Measurements from ENCODE around the gene SH3GL3. TPM values are rescaled to one million over a fixed set of nuclear protein-coding genes. Genes with fewer than 3 reads are reported as not detected.

SH3GL3 gene
- total and polyA plus RNA-seq, 2 of the 4 experiments (the other 2 are of a cell fraction), result not detected

DNA sequence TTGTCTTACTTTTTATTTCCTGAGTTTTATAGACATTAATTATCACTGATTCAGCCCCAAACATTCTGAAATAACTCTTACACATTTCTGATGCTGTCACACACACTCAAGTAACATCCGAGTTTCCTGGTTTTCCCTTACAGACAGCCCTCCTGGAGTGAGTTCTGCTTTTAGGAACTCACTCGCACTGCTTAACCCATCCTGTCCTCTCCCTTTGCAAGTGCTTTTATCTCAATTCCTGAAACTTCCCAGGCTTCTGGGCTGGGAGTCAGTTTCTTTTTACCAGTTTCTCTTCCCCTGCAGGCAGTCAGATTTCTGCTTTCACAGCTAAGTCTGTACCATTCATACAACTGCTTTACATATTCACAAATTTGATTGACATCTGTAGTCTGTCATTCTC lies 15.6 kb upstream of the SH3GL3 start:
- Histone ChIP-seq H3K79me1 (ENCODE audit: low read depth in 1 of 2, low read length in 2 of 2) (no peaks in the 10 kb centered on the region), H2AK5ac (ENCODE audit: low read depth, low read length) (no peak overlapping the region), H4K8ac (ENCODE audit: low read depth in 2 of 2, low read length in 2 of 2) (no peak overlapping the region), H3K27me3 (ENCODE audit: control insufficient read depth, insufficient read depth, low read length) (no peaks in the 10 kb centered on the region; the same call in 1 of the 2 replicates), H3K4me3 (ENCODE audit: insufficient read depth, low read depth, low read length) (no peak overlapping the region), H4K91ac (ENCODE audit: insufficient read depth, low read depth, low read length) (no peak overlapping the region), H3K18ac (ENCODE audit: low read depth, low read length) (no peak overlapping the region), H3K4ac (ENCODE audit: low read depth, low read length) (no peak overlapping the region), H2BK120ac (ENCODE audit: low read depth, low read length) (no peak overlapping the region), H3K9me3 (ENCODE audit: control insufficient read depth, insufficient read depth, low read length) (no peaks in the 10 kb centered on the region), H3K23ac (ENCODE audit: low read depth, low read length) (no peak overlapping the region), H3K27ac (ENCODE audit: insufficient read depth, low read length) (no peak overlapping the region), H3K9ac (ENCODE audit: low read depth, low read length) (no peak overlapping the region), H3K4me1 (ENCODE audit: control insufficient read depth, insufficient read depth, low read length) (no peaks in the 10 kb centered on the region), H2AK9ac (replicated peaks; ENCODE audit: low read depth, low read length, poor library complexity) (no peak overlapping the region), H3K14ac (replicated peaks; ENCODE audit: low read depth, low read length) (no peak overlapping the region), H3K36me3 (ENCODE audit: control insufficient read depth, insufficient read depth, low read length) (no peaks in the 10 kb centered on the region), H2BK20ac (ENCODE audit: low read depth, low read length) (no peak overlapping the region), H2BK15ac (ENCODE audit: low read depth, low read length) (no peak overlapping the region), H3K9me1 (ENCODE audit: insufficient read depth, low read length) (no peaks in the 10 kb centered on the region), H4K5ac (ENCODE audit: low read depth, low read length) (no peak overlapping the region), H2AFZ (replicated peaks; ENCODE audit: low read length, poor library complexity) (no peak overlapping the region), H4K20me1 (ENCODE audit: insufficient read depth, low read length) (no peaks in the 10 kb centered on the region), H2BK5ac (ENCODE audit: low read depth, low read length, poor library complexity, severe bottlenecking) (no peak overlapping the region), H3K56ac (ENCODE audit: extremely low read depth, insufficient read depth, low read length) (no peak overlapping the region), H3K4me2 (ENCODE audit: low read depth, low read length) (no peak overlapping the region)
- dilution Hi-C loops (cut with HindIII; ENCODE audit: low sequenced_read_pairs, unreplicated experiment), result no loop called here
- WGBS, 2 experiments (ENCODE audit: extremely low coverage in 2 of 2, insufficient read length in 1 of 2), result 40% methylated on average over 1 of the region's 2 CpGs; no CpG with 5 or more reads in 1 of the 2 experiments
- ChIA-PET CTCF (no interaction called here), POLR2A (ENCODE audit: unreplicated experiment) (no interaction called here)
- intact Hi-C loops (cut with micrococcal nuclease), result no loop called here
- TF ChIP-seq FOS (IDR thresholded peaks at IDR 0.05; ENCODE audit: low read depth, low read length), result no peak
- no peak for TF ChIP-seq RFX5 (IDR thresholded peaks at IDR 0.05; ENCODE audit: low read depth, low read length)
- TF ChIP-seq MAZ (IDR thresholded peaks at IDR 0.05; ENCODE audit: borderline replicate concordance, low read depth, low read length), result no peak
- TF ChIP-seq BHLHE40 (IDR thresholded peaks at IDR 0.05; ENCODE audit: low read depth, low read length), result no peak
- no peak for TF ChIP-seq RCOR1 (IDR thresholded peaks at IDR 0.05; ENCODE audit: insufficient replicate concordance, low read length)
- TF ChIP-seq RAD21 (IDR thresholded peaks at IDR 0.05; ENCODE audit: low read length), result no peak
- TF ChIP-seq MAFK (IDR thresholded peaks at IDR 0.05; ENCODE audit: low read depth, low read length), result no peak
- TF ChIP-seq, protein P1, sequence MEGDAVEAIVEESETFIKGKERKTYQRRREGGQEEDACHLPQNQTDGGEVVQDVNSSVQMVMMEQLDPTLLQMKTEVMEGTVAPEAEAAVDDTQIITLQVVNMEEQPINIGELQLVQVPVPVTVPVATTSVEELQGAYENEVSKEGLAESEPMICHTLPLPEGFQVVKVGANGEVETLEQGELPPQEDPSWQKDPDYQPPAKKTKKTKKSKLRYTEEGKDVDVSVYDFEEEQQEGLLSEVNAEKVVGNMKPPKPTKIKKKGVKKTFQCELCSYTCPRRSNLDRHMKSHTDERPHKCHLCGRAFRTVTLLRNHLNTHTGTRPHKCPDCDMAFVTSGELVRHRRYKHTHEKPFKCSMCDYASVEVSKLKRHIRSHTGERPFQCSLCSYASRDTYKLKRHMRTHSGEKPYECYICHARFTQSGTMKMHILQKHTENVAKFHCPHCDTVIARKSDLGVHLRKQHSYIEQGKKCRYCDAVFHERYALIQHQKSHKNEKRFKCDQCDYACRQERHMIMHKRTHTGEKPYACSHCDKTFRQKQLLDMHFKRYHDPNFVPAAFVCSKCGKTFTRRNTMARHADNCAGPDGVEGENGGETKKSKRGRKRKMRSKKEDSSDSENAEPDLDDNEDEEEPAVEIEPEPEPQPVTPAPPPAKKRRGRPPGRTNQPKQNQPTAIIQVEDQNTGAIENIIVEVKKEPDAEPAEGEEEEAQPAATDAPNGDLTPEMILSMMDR (conservative IDR thresholded peaks at IDR 0.05; ENCODE audit: low read depth, low read length), result no peak
- no peak for TF ChIP-seq CEBPB (IDR thresholded peaks at IDR 0.05; ENCODE audit: low read depth, low read length)
- TF ChIP-seq POLR2A (IDR thresholded peaks at IDR 0.05; ENCODE audit: low read depth, low read length), result no peak
- no peak for TF ChIP-seq SMC3 (IDR thresholded peaks at IDR 0.05; ENCODE audit: low read depth, low read length)
- TF ChIP-seq, protein P2, sequence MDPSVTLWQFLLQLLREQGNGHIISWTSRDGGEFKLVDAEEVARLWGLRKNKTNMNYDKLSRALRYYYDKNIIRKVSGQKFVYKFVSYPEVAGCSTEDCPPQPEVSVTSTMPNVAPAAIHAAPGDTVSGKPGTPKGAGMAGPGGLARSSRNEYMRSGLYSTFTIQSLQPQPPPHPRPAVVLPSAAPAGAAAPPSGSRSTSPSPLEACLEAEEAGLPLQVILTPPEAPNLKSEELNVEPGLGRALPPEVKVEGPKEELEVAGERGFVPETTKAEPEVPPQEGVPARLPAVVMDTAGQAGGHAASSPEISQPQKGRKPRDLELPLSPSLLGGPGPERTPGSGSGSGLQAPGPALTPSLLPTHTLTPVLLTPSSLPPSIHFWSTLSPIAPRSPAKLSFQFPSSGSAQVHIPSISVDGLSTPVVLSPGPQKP (IDR thresholded peaks at IDR 0.05; ENCODE audit: borderline replicate concordance, low read depth, low read length), result no peak
- TF ChIP-seq MXI1 (IDR thresholded peaks at IDR 0.05; ENCODE audit: borderline replicate concordance, low read depth, low read length), result no peak
- TF ChIP-seq, protein P3, sequence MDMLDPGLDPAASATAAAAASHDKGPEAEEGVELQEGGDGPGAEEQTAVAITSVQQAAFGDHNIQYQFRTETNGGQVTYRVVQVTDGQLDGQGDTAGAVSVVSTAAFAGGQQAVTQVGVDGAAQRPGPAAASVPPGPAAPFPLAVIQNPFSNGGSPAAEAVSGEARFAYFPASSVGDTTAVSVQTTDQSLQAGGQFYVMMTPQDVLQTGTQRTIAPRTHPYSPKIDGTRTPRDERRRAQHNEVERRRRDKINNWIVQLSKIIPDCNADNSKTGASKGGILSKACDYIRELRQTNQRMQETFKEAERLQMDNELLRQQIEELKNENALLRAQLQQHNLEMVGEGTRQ (IDR thresholded peaks at IDR 0.05; ENCODE audit: low read depth, low read length), result no peak
- no peak for TF ChIP-seq CHD1 (IDR thresholded peaks at IDR 0.05; ENCODE audit: low read depth, low read length)
- ATAC-seq (ENCODE audit: low read depth) (no peak), DNase-seq (no peak)
- BruUV-seq (replicated peaks), result no TSS peak
- in situ Hi-C loops (cut with MboI; ENCODE audit: low sequenced_read_pairs), result loop anchor here (5.0 kb wide), 1 partner anchor 179 kb away; no protein-coding TSS in a partner anchor
